M059J (cell line): ENCODE data around the gene CDH13. TPM values are rescaled to one million over a fixed set of nuclear protein-coding genes. Genes with fewer than 3 reads are reported as not detected.

Experiments
- DNase-seq: peaks from one replicate; pipeline ENCODE4 v3.0.0-alpha.2; 2012; ENCODE audit warnings: low read depth
- total RNA-seq: library from RNA; depleted of rRNA; stranded (reverse); fragments of >200 nt; shearing (Covaris generic); gene quantifications from 2 replicates; pipeline ENCODE4 v1.2.3, GENCODE V29; 2014

CDH13 gene
- total RNA-seq, 1 experiment from 2014 or later: 61.5 TPM

GRCh38 chr16:83273504-83274173 is 646.9 kb downstream of the CDH13 start:
- DNase-seq: no peak

DNA sequence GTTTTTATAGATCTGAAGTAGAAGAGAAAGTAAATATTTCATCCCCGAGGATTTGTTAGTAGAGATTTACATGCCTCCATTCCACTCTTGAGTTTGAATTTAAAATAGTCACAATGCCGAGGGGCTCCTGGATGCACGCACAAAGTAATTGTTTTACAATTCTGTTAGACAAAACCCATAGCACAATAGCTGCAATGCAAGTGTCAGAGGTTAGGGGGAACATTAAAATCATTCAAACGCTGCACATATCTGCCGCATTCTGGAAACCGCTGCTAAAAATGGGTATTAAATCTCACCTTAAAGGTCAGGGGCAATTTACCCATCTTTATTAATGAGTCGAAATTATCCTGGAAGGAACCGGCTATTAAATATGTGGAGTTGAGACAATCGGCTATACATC is 652.5 kb downstream of the CDH13 start:
- no peak for DNase-seq

DNA sequence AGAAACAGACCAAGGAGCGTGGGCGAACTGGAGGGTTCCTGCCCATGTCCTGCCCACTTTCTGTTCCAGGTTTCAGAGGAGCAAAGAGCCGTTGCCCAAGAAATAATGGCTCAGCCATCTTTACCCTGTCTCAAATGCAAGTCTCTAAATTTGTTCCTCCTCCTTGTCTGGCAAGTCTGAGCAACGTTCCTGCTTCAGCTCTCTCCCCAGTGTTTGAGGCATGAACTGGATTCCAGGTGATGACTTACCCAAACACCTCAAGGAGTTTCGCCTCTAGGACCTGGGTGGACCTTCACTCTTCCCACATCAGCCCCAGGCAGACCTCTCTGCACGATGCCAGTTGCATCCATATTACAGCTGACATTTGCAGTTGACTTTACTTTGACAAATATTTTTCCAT is 659.2 kb downstream of the CDH13 start:
- DNase-seq: no peak

DNA sequence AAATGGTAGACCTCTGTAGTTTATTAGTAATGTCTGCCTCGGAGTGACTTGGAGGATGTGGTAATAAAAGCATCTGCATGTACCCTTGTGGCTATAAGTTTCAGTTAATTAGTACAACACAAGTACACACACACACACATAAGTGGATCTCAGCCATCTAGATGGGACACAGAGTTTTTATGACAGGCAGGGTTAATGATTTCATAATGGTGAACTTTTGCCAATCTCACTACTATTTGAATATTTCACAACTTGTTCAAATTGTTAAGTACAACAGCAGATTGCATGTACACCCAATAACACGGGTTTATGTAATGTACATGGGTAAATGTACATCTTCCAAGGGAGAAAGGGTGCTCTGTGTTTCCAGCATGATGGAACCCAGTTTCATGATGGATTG is 669.7 kb downstream of the CDH13 start:
- DNase-seq: no peak

DNA sequence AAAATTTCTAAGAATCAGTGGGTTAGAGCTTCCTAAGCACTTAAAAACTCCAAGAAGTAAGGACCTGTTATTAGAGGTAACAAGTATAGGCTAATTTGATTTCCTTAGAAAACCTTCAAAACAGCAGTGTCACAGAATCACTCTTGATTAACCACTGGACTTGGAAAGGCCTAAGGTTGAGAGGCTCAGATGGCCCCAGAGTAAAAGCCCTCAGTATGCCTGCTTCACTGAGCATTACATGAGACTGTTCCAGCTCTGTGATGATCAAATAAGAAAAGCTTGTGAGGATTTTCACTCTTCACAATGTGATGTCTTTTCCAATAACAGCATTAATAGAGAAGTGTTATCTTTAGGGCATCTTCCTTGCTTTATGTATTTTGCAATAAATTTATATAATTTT is 671.8 kb downstream of the CDH13 start:
- DNase-seq: no peak

DNA sequence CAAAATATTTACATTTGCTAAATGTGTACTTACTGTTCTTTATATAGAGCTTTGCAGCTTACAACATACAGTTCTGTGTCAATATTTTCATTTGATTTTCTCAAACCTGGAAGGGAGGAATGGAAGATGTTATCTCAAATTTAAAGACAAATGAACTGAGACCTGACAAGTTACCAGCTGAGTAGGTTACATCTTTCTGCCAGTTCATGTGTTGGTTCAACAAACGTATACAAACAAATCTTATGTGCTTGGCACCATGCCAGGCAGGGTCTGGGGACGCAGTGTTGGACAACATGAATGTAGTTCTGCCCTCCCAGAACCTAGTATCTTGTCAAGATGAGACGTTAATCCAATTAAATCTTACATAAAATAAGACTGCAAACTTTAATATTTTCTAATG is 673.6 kb downstream of the CDH13 start:
- no peak for DNase-seq

DNA sequence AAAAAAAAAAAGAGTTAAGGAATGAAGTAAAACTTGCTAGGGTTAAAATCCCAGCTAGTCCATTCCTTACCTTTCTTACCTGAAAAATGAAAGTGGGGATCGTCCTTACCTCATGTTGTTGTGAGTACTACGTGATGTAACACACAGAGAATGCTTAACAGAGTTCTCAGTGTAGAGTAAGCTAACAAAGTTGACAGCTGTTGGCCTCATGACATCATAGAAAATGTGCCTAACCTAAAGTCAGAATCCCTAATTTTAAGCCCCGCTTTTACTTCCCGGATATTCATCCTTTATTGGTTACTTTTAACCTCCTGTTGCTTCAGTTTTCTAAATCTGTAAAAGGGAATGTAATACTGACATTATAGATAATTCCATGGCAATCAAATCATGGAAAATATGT is 675.2 kb downstream of the CDH13 start:
- no peak for DNase-seq

- DNase-seq: peak; percentile 24
Observed at GRCh38 chr16:83302853-83303252, 676.1 kb downstream of the CDH13 start.

GRCh38 chr16:83305092-83305491 is 678.3 kb downstream of the CDH13 start:
- peak; percentile 88 for DNase-seq

GRCh38 chr16:83306961-83307593 is 680.3 kb downstream of the CDH13 start:
- no peak for DNase-seq

DNA sequence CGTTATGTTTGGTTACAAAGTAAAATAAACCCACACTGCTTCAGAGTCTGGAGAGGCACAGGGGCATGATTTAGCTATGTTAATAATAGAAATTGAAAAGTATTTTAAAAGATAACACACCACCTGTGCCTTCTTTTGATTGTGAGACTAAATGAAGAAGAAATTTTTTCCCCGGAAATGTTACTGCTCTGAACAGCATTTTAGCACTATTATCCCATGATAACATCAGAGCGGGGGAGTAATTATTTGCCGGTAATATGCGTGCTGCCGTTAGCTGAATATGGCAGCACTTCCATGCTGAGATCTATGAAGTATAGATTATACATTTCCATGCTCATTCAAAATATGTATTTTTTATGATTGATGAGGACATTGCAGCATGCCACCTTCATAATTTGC is 680.8 kb downstream of the CDH13 start:
- no peak for DNase-seq

DNA sequence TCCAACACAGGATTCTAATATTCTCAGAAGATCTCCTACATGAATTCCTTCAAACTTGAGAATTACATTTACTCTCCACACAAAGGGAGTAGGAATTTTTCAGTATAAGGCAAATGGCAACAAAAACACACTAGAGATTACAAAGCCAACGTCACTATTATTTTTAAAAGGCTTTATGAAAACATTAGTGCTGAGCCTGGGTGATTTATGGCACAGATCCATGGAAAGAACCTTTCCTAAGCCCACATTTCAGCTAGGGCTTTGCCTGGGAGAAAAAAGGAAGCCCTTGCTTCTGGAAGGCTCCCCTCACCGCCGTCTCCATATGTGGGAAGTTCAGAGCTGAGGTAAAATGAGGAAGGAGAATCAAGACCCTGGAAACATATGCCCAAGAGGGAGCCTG is 681.6 kb downstream of the CDH13 start:
- no peak for DNase-seq

DNA sequence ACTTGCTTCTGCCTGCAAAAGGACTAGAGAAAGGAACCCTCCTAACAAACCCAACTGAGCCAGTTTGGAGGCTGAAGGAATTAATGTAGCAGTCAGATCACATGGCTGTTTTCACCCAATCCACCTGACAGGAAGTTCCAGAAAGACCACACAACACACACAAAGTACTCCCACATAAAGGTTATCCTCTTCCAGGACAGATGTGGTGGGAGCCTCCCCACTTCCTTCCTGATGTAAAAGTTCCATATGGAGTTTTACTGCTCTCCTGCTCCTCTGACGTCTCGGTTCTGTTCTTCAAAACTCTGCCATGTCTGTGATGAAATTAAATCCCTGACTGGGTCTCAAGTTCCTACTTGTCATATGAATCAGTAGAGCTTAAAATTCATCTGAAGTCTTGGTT is 684.0 kb downstream of the CDH13 start:
- no peak for DNase-seq

GRCh38 chr16:83312015-83312717 is 685.4 kb downstream of the CDH13 start:
- DNase-seq: no peak

- DNase-seq: no peak
Observed at GRCh38 chr16:83312718-83313245, 686.0 kb downstream of the CDH13 start.

DNA sequence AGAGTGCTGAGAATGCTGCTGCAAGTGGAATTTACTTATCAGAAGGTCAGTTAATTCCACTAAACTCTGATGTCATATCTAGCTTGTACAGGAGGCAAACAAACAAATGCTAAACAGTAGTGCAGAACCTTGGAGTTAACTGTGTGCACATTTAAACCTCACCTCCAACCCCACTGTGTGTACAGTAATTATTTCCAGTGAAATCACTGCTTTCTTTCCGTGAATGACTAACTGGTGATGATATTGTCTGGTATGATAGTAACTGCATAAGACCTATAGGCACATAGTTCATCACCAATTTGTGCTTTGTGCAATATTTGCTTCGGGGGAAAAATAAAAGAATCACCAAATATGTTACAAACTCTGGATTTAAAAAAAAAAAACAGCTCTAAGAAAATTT is 688.5 kb downstream of the CDH13 start:
- DNase-seq: no peak

DNA sequence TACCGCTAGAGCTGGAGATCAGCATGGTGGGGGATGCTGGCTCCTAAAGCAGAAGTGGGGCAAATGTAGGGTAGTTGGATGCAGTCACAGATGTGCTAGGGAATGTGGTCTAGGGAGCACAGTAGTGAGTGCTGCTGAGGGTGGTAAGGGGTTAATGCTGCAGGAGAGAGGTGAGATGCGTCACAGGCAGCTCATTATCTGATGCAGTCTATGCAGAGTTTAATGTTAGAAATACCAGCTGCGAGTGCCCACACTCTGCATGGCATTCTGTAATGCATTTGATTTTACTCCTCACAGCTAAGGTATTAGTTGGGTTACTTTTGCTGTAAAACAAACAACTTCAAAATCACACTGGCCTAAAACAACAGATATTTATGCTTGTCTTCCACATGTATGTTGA is 689.7 kb downstream of the CDH13 start:
- DNase-seq: no peak

DNA sequence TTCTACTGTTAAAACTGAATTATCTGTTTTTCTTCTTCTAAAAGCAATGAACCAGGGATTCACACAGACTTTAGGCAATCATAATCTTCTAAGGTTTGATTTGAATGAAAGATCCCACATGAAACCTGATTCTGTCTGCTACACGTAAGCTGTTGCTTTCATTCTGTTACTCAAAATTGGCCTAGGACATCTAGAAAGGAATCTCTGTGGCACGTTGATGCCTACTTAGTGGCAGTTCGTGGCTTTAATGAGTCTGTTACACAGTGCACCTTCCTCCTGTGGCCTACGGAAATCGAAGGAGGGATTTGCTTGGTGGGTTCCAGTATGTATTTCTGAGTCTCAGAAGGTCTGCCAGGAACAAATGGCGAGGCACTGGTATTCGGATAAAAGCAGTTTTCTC is 691.6 kb downstream of the CDH13 start:
- DNase-seq: no peak

DNA sequence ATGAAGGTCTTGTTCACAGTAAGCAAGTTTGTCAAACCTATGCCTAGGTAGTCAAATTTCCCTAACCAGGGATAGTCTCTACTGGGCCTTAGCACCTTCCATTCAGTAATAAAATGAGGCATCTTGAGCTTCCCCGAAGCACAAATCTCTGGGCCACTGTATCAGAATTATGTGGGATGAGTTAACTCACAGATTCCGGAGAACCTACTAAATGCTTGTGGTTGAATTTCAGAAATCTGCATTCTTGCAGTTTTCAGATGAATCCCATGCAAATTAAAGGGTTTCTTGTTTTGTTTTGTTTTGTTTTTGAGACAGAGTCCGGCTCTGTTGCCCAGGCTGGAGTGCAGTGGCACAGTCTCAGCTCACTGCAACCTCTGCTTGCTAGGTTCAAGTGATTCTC is 702.2 kb downstream of the CDH13 start:
- DNase-seq: peak; percentile 56

GRCh38 chr16:83329441-83329840 is 702.7 kb downstream of the CDH13 start:
- DNase-seq: no peak

GRCh38 chr16:83330251-83330650 is 703.5 kb downstream of the CDH13 start:
- DNase-seq: no peak

DNA sequence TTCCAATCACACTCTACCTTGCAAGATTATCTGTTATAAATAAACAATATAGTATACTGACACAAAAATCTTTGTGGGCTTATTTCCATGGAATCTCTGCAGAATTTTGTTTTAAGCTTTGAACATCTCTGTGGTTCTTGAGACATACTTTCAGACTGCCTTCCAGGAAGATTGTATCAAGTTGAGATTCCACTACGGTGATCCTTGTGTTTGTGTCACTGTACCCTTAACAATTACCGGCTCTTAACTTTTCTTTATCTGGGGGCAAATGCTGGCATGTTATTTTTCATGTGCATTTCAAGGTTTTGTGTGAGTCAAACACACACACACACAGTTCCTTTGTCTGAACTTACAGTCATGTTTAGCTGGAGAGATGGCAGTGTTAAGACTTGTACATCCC is 708.3 kb downstream of the CDH13 start:
- peak; percentile 48 for DNase-seq

- peak; percentile 93 for DNase-seq
Observed at GRCh38 chr16:83336603-83337002, 709.8 kb downstream of the CDH13 start.
